ENCODE measurements around the gene MLLT1.

Gene MLLT1

DNA sequence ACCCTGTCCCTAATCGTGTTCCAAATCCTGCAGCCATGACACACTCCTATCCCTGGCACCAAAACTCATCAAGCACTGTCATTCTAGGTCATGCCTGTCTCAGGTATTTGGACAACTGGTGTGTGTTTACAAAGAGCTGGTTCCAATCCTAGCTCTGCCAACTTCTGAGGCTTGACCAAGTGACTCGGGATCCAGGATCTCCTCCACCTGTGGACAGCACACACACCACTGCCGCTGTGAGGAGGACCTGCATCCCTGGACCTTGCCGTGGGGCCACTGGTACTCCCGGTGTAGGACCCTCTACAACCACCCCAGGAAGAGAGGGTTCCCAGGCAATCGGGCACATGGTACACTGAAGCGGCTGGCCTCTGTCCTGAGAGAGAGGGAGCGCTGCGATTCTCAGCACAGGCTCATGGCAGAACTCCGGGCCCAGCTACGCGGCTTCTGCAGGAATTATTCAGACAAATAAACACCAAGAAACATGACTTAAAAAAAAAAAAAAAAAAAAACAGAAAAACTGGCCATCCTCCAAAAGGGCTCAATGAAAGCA, 20.4 kb downstream of the MLLT1 start:
- DNase-seq (ENCODE audit: low spot score) (no peak), FAIRE-seq (no peak)

DNA sequence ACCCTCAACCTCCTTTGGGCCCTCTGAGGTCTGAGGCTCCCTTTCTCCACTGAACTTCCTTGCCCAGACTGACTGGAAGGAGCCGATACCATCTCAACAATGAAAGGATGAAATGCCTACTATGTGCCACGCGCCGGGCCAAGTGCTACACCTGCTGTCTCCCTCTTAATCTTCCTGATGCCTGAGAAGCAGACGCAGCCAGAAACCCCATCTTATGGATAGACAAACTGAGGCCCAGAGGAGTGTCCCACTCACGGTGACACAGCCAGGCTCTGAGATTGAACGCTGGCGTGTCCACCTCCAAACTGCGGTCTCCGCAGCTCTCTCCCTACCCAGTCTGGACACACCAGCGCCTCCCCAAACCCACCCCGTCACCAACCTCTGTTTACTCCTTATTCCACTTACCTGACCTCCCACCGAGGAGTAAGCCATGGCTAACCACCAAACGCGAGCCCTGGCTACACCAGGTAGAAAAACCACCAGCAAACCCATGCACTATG, 20.9 kb downstream of the MLLT1 start:
- FAIRE-seq, result no peak

GRCh38 chr19:6253954-6254733, 25.6 kb downstream of the MLLT1 start:
- FAIRE-seq (no peak), DNase-seq (ENCODE audit: low spot score) (no peak)

More for the DNA sequence above, 20.9 kb downstream of the MLLT1 start:
- DNase-seq (ENCODE audit: low spot score), result no peak

DNA sequence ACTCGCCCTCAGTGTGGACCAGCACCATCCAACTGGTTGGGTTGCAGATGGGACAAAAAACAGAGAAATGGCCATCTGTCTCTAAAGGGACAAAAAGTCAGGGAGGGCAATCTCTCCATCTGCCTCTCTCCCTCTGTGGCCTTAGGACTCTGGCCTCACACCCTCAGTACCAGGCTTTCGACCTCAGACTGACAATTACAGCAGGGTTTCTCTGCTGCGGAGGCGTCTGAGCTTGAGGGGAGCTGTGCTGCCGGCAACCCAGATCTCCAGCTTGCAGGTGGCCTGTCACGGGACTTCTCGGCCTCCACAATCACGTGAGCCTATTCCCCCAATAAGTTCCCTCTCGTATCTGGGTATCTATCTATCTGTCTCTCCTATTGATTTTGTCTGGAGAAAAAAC, 27.7 kb downstream of the MLLT1 start:
- DNase-seq (ENCODE audit: low spot score) (no peak), FAIRE-seq (no peak)

GRCh38 chr19:6250909-6251308, 28.9 kb downstream of the MLLT1 start:
- FAIRE-seq, result no peak
- DNase-seq (ENCODE audit: low spot score), result no peak

- FAIRE-seq, result no peak
- no peak for DNase-seq (ENCODE audit: low spot score)
These were observed 29.7 kb downstream of the MLLT1 start for GRCh38 chr19:6250024-6250615.

DNA sequence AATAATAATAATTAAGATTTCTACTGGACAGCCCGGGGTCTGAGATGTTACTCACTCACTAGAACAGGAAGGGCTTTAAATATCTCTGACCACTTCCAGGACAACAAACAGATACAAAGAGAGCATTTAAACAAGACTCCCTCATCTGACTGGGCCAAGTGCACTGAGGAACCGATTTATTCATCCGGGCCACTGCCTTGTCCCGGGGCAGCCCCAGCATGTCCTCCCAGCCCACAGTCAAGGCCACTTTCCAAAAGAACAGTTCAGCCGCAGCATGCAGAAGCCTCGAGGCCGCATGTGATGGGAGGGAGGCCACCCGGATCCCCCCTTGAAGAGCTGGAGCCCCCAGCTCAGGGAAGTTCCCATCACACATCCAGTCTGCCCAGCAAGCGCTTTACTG, 30.5 kb downstream of the MLLT1 start:
- FAIRE-seq (no peak), DNase-seq (ENCODE audit: low spot score) (no peak)

- FAIRE-seq, result no peak
- DNase-seq (ENCODE audit: low spot score), result no peak
These were observed 30.9 kb downstream of the MLLT1 start for GRCh38 chr19:6248844-6249243.

GRCh38 chr19:6248341-6248740, 31.4 kb downstream of the MLLT1 start:
- FAIRE-seq (no peak), DNase-seq (ENCODE audit: low spot score) (no peak)

- FAIRE-seq (no peak), DNase-seq (ENCODE audit: low spot score) (no peak)
These were observed 32.8 kb downstream of the MLLT1 start for GRCh38 chr19:6247007-6247288.

DNA sequence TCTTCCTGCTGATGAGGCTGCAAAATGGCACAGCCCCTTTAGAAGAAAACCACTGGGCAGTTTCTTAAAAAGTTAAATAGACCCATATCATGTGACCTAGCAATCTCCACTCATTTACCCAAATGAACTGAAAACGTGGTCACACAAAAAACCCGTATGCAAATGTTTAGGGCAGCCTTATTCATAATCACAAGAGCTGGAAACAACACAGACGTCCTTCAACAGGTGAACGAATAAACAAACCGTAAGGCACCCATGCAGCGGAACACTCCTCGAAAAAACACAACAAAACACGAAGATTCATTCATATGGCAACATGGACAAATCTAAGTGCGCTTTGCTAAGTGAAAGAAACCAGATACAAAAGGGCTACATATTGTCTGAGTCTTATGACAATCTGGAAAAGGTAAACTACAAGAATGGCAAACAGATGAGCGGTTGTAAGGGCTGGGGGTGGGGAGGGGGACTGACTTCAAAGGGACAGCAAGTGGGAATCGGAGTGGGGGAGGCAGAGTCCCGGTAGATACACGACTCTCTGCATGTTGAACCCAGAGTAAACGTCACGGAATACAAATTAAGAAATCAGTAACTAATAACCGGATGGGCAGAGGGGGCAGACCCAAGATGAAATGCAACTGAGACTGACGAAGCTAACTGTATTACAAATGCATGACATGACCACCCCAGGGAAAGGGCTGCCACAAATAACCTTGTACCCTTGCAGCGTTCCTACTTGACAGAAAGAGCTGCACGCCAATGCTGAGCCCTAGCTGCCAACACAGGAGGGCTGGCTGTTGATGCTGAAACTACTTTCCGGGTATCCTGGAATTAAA, 33.4 kb downstream of the MLLT1 start:
- no peak for DNase-seq (ENCODE audit: low spot score)
- FAIRE-seq, result no peak

- FAIRE-seq (no peak), DNase-seq (ENCODE audit: low spot score) (no peak)
These were observed 37.1 kb downstream of the MLLT1 start for GRCh38 chr19:6242677-6243076.

DNA sequence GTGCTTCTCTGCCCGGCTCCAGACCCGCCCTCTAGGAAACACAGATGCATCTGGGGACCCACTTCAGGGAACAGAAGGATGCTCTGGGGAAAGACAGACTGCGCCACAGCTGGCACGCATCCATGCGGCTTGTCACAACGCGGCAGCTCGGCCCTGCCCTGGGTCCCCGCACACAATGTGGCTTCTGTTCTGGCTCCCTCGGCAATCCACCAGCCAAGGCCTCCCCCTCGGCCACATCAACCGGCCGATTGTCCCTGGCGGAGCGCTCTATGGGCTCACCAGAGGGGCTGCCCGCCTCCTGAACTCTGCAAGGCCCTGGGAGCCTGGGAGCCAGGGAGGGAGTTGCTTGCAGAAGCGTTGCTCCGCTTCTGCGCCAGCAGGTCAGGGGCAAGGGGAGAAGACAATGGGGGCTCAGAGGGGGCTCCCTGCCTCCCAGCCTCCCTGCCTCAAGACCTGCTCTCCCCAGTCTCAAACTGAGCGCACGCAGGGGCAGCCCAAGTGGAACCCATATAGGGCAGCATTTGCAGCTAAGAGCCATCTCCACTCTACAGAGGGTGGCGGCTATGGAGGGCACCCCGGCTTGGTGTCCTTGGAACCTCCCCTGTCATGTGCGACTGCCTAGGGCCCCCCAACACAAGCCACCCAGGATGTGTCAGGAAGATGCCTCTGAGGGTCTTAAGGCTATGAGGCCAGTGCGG, 37.9 kb downstream of the MLLT1 start:
- FAIRE-seq, result no peak
- no peak for DNase-seq (ENCODE audit: low spot score)

- DNase-seq (ENCODE audit: low spot score) (no peak), FAIRE-seq (no peak)
These were observed 38.7 kb downstream of the MLLT1 start for GRCh38 chr19:6241056-6241455.

DNA sequence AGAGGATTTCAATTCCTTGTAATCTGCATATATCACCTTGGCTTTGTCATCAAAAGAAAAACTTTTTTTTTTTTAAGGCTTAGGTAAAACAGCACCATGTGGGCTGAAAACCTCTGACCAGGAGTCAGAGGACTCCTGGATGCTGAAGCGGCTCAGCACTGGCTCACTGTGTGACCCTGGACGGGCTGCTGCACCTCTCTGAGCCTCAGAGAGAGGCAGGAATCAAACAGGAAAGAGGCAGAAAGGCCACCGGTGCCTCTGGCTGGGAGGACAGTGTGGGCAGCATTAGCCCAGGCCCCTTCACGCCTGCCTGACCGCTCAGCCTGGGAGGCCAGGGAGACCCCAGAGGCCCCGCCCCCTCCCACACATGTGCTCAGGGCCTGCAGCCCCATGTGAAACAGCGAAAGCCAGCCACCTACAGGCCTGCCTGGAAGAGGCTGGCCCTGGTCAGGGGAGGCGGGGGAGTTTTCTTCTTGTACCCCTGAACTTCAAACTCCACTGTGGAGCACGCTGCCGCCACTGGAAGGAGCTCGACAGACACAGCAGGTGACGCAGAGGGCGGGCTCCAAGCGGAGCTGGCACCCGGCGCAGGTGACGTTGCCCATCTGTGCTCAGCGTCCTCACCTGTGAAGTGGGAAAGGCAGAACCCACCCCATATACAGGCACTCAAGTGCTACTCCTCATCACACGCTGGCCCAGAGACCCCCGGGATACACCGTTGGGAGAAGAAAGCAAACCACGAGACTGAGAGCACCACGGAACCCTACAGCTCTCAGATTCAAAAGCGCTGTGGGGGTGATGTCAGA, 39.7 kb downstream of the MLLT1 start:
- DNase-seq (ENCODE audit: low spot score), result no peak
- no peak for FAIRE-seq

DNA sequence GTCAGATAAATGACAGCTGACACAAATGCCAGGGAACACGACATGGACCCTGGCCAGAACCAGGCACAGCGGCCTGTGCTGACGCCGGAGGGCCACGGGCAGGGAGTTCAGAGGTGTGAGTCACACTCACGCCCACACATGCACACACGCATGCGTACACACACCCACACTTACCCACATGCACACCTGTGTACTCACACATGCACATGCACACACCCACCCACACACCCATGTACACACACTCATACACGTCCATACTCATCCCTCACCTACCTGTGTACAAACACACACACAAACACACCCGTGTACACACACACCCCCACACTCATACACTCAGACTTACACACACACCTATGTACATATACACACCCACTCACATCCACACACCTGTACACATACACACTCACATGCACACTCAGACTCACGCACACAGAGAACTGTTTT, 40.4 kb downstream of the MLLT1 start:
- peak; percentile 14 for DNase-seq (ENCODE audit: low spot score)
- peak; percentile 78 for FAIRE-seq

- DNase-seq (ENCODE audit: low spot score) (no peak), FAIRE-seq (no peak)
These were observed 41.0 kb downstream of the MLLT1 start for GRCh38 chr19:6238643-6239281.

DNA sequence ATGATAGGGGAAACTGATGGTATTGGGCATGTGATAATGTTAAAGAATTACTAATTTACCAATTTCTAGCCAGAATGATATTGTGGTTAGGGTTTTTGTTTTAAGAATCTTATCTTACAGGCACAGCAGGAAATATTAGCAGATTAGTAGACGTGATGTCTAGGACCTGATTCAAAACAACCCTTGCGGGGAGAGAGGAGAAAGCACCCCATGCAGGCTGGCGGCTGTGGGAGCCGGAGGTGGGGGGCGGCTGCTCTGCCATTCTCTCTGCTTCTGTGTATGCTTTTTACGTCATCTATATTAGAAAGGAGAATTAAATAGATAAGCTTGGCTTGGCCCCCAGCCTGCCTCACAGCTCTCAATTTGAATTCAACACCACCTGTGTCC, 41.5 kb downstream of the MLLT1 start:
- FAIRE-seq, result no peak
- no peak for DNase-seq (ENCODE audit: low spot score)

DNA sequence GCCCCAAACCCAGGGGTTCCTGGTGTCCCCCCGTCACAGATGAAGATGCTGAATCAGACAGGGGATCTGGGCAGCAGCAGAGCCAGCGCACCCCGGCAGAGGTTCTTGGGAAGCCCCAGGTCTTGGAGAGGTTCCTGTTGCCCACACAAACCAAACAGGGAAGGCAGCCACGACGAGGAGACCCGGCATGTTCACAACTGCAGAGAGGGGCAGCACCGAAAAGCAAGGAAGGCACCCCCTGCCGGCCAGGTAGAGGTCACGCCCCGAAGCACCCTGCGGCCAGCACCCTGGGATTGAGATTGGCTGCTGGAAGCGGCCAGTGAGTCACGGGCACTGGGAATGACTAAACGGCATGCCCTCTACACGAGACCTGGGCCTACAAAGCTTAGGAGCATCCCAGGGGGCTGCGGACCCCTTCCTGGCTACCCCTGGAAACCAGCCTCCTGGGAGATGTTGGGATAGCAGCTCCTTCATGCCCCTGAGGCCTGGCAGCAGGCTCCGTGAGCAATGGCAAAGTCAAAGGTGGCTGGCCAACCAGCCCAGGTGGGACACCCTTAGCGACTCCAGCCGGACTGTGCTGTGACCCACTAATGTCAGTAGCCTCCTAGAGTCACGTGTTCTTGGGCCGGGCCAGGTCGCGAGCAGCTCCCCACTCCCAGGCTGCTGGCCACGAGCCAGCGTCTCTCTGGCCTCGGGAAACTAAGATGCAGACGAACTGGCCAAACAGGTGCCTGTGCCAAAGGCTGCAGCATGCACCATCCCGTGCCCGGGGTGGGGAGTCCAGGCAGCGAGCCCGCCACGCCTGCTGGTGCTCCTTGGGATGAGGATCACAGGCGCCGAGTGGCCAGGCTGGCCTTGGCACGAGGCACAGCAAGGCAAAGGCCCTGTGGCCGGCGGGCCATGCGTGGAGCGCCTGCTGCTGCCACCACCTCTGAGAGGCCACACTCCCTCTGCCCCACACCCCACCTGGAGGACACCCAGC, 43.2 kb downstream of the MLLT1 start:
- no peak for FAIRE-seq
- DNase-seq (ENCODE audit: low spot score), result no peak

Data from urothelium cell line (cell line).